K562 (cell line): ENCODE results near the gene XIRP2. TPM values are rescaled to one million over a fixed set of nuclear protein-coding genes. Genes with fewer than 3 reads are reported as not detected.

ENCODE experiments used
- ATAC-seq: fragments of 200-7000 bp; cut with Tn5 transposase; 3 replicates; pipeline ENCODE4 v1.9.1; 2020; ENCODE audit warnings: moderate library complexity
- BruUV-seq: library from RNA; stranded (reverse); fragments of 400-500 nt; replicated peaks from 2 replicates; lab custom pipeline; 2021; lab: Mats Ljungman, UMichigan
- CTCF ChIA-PET: fragments of 300-600 bp; formaldehyde crosslinking; extraction: SDS; loops from one replicate; lab custom pipeline; 2021; ENCODE audit warnings: low intra/inter-chr PET ratio; lab: Yijun Ruan, JAX
- POLR2A ChIA-PET: fragments of 300-600, 350-650 bp; sonication (Branson Sonifier 250); formaldehyde crosslinking; extraction: SDS; loops from one replicate; lab custom pipeline; 2021; ENCODE audit warnings: antibody characterized with exemption, inconsistent platforms; lab: Yijun Ruan, JAX
- DNase-seq, 4 experiments: peaks; one replicate each; pipeline versions ENCODE4 v3.0.0 to v3.0.0-alpha.2; 2011 to 2018; ENCODE audit warnings: low spot score in 3 of 4, mixed read lengths in 3 of 4; ENCODE audit errors: extremely low read depth in 1 of 4
- FAIRE-seq: peaks from 2 replicates; lab custom pipeline; 2011; peaks lifted over from hg19 to GRCh38; lab: Jason Lieb, UNC
- H2AFZ ChIP-seq: 2 replicates; pipeline ENCODE4 v1.6.0; 2011; ENCODE audit warnings: low read depth, low read length, control low read depth, inconsistent platforms
- H3K27ac ChIP-seq: fragments of 200-600 bp; 3 replicates; pipeline ENCODE4 v1.8.0; 2011; ENCODE audit warnings: low read depth, mild to moderate bottlenecking, control low read depth, inconsistent platforms, low read length, moderate library complexity, mixed read lengths; ENCODE audit errors: extremely low read depth
- H3K27me3 ChIP-seq, 2 experiments: fragments of 300-600 bp in 1 of 2; 2 replicates in 1 of 2; 3 replicates in 1 of 2; pipeline versions ENCODE4 v1.6.0 to v1.8.0; 2011; ENCODE audit warnings: inconsistent platforms in 2 of 2, low read length in 2 of 2, mild to moderate bottlenecking in 1 of 2, mixed read lengths in 1 of 2, moderate library complexity in 1 of 2; ENCODE audit not compliant: control insufficient read depth in 2 of 2, insufficient read depth in 2 of 2
- H3K36me3 ChIP-seq: fragments of 300-600 bp; 3 replicates; pipeline ENCODE4 v1.8.0; 2011; ENCODE audit warnings: mild to moderate bottlenecking, low read length, inconsistent platforms; ENCODE audit not compliant: control insufficient read depth, insufficient read depth
- H3K4me1 ChIP-seq, 2 experiments: fragments of 200-600 bp in 1 of 2; replicated peaks in 1 of 2; 2 replicates in 1 of 2; 3 replicates in 1 of 2; pipeline versions ENCODE4 v1.5.1 to v1.8.0; 2011; ENCODE audit warnings: inconsistent platforms in 2 of 2, low read length in 2 of 2, mild to moderate bottlenecking in 1 of 2, mixed read lengths in 1 of 2, moderate library complexity in 1 of 2; ENCODE audit not compliant: control insufficient read depth in 2 of 2, insufficient read depth in 2 of 2
- H3K4me2 ChIP-seq: 2 replicates; pipeline ENCODE4 v1.6.1; 2011; ENCODE audit warnings: low read length, control low read depth, inconsistent platforms, mixed read lengths; ENCODE audit not compliant: insufficient read depth
- H3K4me3 ChIP-seq: fragments of 200-600 bp; sonication (generic), shearing (Covaris generic); 2 replicates; pipeline ENCODE4 v1.5.1; 2016; ENCODE audit warnings: control low read depth, inconsistent platforms
- H3K79me2 ChIP-seq: fragments of 200-600 bp; 3 replicates; pipeline ENCODE4 v1.8.0; 2011; ENCODE audit warnings: low read length, inconsistent platforms; ENCODE audit not compliant: control insufficient read depth, insufficient read depth
- H3K9ac ChIP-seq, 2 experiments: 2 replicates each; pipeline versions ENCODE4 v1.6.0 to v1.6.1; 2011; ENCODE audit warnings: low read depth in 2 of 2, low read length in 2 of 2, control low read depth in 1 of 2, inconsistent platforms in 1 of 2, mild to moderate bottlenecking in 1 of 2, mixed read lengths in 1 of 2; ENCODE audit not compliant: insufficient read depth in 1 of 2
- H3K9me1 ChIP-seq: one replicate; pipeline ENCODE4 v1.6.0; 2011; ENCODE audit warnings: inconsistent platforms, mild to moderate bottlenecking, low read length, moderate library complexity; ENCODE audit not compliant: control insufficient read depth, insufficient read depth
- H3K9me3 ChIP-seq: replicated peaks from 2 replicates; pipeline ENCODE4 v1.5.1; 2011; ENCODE audit warnings: low read depth, low read length, inconsistent platforms; ENCODE audit not compliant: control insufficient read depth, insufficient read depth
- H4K20me1 ChIP-seq: replicated peaks from 2 replicates; pipeline ENCODE4 v1.6.1; 2011; ENCODE audit warnings: low read length, inconsistent platforms, mixed read lengths; ENCODE audit not compliant: control insufficient read depth, insufficient read depth
- CREM ChIP-seq: IDR thresholded peaks from 2 replicates; pipeline ENCODE4 v1.6.1; 2014; ENCODE audit warnings: antibody characterized with exemption, low read depth
- MCM5 ChIP-seq: fragments of 450-650 bp; IDR thresholded peaks from 2 replicates; pipeline ENCODE4 v1.6.1; 2016; ENCODE audit warnings: low read depth
- SLC30A9 ChIP-seq: fragments of 250-450 bp; sonication (Bioruptor Pico); IDR thresholded peaks from 2 replicates; pipeline ENCODE4 v1.8.0; 2022; ENCODE audit warnings: mild to moderate bottlenecking, moderate library complexity
- SRF ChIP-seq, 2 experiments: fragments of 250-450, 450-650 bp in 1 of 2; sonication (Bioruptor Pico) in 1 of 2; sonication (generic) in 1 of 2; formaldehyde crosslinking; IDR thresholded peaks; 2 replicates each; pipeline versions ENCODE4 v1.5.0 to v1.5.1; 2020 to 2022; ENCODE audit warnings: mild to moderate bottlenecking in 1 of 2, missing genetic modification reagents in 1 of 2
- STAT5A ChIP-seq: IDR thresholded peaks from 2 replicates; pipeline ENCODE4 v1.6.1; 2012; ENCODE audit warnings: low read length, inconsistent platforms, borderline replicate concordance
- ZNF217 ChIP-seq: sonication (generic); formaldehyde crosslinking; IDR thresholded peaks from 2 replicates; pipeline ENCODE4 v1.8.0; 2022; ENCODE audit warnings: mild to moderate bottlenecking, missing genetic modification reagents
- WGBS: fragments of 100-300 bp; shearing (Covaris generic); methylation state at CpG from one replicate; pipeline ENCODE4 v1.1.6; 2016; ENCODE audit warnings: low coverage, mixed read lengths; ENCODE audit not compliant: insufficient coverage; ENCODE audit errors: missing lambda C conversion rate; 5-methylcytosine and 5-hydroxymethylcytosine counted together
- in situ Hi-C: fragments of 300-500 bp; cut with MboI; formaldehyde crosslinking; loops from 4 replicates; pipeline ENCODE4 v1.15.0; 2018; ENCODE audit warnings: inconsistent platforms, mixed read lengths
- intact Hi-C: fragments of 100-400 bp; cut with micrococcal nuclease; formaldehyde crosslinking; loops from 2 replicates; pipeline ENCODE4 v1.14.2; 2022
- polyA plus RNA-seq, 8 experiments: library from polyadenylated mRNA; depleted of rRNA in 4 of 8; stranded (reverse) in 5 of 8; unstranded in 3 of 8; fragments of >200 nt; fragmentation: Nextera tagmentation in 2 of 8; fragmentation: Illumina TruSeq in 1 of 8; extraction: Ambion mirVana in 2 of 8; extraction: Trizol in 1 of 8; gene quantifications; 2 replicates each; pipeline versions ENCODE4 v1.2.1 to v1.2.3, GENCODE V29; 2011 to 2014; ENCODE audit warnings: inconsistent platforms in 1 of 8, missing spikeins in 1 of 8
- total RNA-seq, 7 experiments: library from RNA; depleted of rRNA in 6 of 7; stranded (reverse); fragments of >200 nt in 6 of 7; fragmentation: Illumina TruSeq in 2 of 7; extraction: Trizol in 2 of 7; gene quantifications; 2 replicates each; pipeline versions ENCODE4 v1.2.1 to v1.2.3, GENCODE V29; 2011 to 2021; ENCODE audit warnings: low replicate concordance in 1 of 7
- TF ChIP-seq, protein P1 (sequence below): sonication (generic); formaldehyde crosslinking; IDR thresholded peaks from 2 replicates; pipeline ENCODE4 v1.8.0; 2022; ENCODE audit warnings: mild to moderate bottlenecking, missing genetic modification reagents, borderline replicate concordance

The XIRP2 gene
- total and polyA plus RNA-seq, 9 of the 15 experiments (the other 6 are each of a cell fraction or from before 2014, with no cell fraction given) = 0.04 to 0.10 (median 0.04) TPM; not detected in 2

DNA sequence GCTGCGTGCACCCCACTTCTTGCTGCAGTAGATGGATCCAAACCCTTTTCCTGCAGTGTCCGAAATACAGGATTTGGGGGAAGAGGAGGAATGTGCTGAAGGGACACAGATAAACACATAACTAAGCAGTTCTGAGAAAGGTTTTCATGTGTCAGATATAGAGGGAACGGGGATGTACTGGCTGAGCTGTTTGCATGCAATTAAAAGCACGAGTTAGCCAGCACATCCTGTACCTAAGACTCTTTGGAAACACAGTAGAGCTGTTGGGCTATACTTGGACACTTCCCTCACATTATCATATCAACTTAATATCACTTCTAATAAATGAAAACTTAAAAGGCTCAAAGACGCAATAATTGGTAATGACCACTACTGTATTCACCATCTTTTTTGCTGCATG is 377.4 kb downstream of the XIRP2 start:
- no peaks in the 10 kb centered on the region for H3K36me3 ChIP-seq
- H3K4me1 ChIP-seq = no peaks in the 10 kb centered on the region
- no peaks in the 10 kb centered on the region for H3K27me3 ChIP-seq
- ChIA-PET CTCF (no interaction called here), POLR2A (no interaction called here)
- FAIRE-seq (no peak), ATAC-seq (no peak), DNase-seq (no peak)
- no peaks in the 10 kb centered on the region for H3K79me2 ChIP-seq
- 0% methylated on average over 5 of the region's 5 CpGs for WGBS
- BruUV-seq = no TSS peak
- H3K9me3 ChIP-seq = no peaks in the 10 kb centered on the region; the same call in 1 of the 2 replicates
- no peaks in the 10 kb centered on the region for H4K20me1 ChIP-seq
- no peaks in the 10 kb centered on the region for H3K9me1 ChIP-seq
- H3K4me3 ChIP-seq = no peak overlapping the region
- TF ChIP-seq STAT5A (no peak), SRF (CRISPR knock-in tag; IDR thresholded peaks at IDR 0.05) (no peak), MCM5 (no peak), CREM (no peak), SLC30A9 (CRISPR knock-in tag) (no peak), ZNF217 (CRISPR knock-in tag) (no peak)
- TF ChIP-seq, protein P1, sequence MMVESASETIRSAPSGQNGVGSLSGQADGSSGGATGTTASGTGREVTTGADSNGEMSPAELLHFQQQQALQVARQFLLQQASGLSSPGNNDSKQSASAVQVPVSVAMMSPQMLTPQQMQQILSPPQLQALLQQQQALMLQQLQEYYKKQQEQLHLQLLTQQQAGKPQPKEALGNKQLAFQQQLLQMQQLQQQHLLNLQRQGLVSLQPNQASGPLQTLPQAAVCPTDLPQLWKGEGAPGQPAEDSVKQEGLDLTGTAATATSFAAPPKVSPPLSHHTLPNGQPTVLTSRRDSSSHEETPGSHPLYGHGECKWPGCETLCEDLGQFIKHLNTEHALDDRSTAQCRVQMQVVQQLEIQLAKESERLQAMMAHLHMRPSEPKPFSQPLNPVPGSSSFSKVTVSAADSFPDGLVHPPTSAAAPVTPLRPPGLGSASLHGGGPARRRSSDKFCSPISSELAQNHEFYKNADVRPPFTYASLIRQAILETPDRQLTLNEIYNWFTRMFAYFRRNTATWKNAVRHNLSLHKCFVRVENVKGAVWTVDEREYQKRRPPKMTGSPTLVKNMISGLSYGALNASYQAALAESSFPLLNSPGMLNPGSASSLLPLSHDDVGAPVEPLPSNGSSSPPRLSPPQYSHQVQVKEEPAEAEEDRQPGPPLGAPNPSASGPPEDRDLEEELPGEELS = no peak
- TF ChIP-seq, all 486 proteins: peak for 0
- H3K27ac ChIP-seq = no peak overlapping the region
- H3K4me2 ChIP-seq = no peak overlapping the region
- no peak overlapping the region for H3K9ac ChIP-seq
- intact Hi-C loops = no loop called here
- in situ Hi-C loops = no loop called here
- no peak overlapping the region for H2AFZ ChIP-seq
